Activated T-cell treated with anti-CD3 and anti-CD28 coated beads for 48 hours (primary cell): ENCODE data around the gene EXOC4.
"Not testable (repeated sequence)": the region's sequence is repeated elsewhere in the genome, so short reads cannot be mapped to it uniquely, and the experiment has no call there.

Experiments
- DNase-seq: peaks from one replicate; pipeline ENCODE4 v3.0.0-alpha.2; 2020; ENCODE audit warnings: low read depth

Gene EXOC4

GRCh38 chr7:133883591-133883990 lies 630.7 kb downstream of the EXOC4 start:
- no peak for DNase-seq

- no peak for DNase-seq
These were observed 632.3 kb downstream of the EXOC4 start for GRCh38 chr7:133885213-133885612.

- DNase-seq, result no peak
These were observed 633.2 kb downstream of the EXOC4 start for GRCh38 chr7:133886086-133886485.

- DNase-seq, result no peak
These were observed 633.9 kb downstream of the EXOC4 start for GRCh38 chr7:133886797-133887196.

DNA sequence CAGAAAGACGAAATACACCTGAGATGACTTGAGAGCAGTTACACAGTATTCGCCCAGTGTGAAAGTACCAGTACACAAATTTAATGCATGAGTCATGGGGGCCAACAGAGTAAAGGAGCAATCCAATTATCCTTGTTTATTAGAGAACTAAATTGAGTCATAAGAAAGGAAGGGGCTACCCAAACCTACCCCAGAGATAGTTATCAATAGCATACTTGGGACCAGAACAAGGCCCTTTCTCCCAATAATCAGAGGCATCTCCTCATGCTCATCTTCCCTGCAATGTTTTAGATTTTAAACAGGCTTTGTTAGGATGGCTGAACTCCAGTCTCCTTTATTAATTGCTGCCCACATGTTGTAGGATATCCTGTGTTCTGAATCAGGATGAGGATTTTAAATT lies 634.6 kb downstream of the EXOC4 start:
- no peak for DNase-seq

- DNase-seq, result no peak
These were observed 635.4 kb downstream of the EXOC4 start for GRCh38 chr7:133888061-133888930.

GRCh38 chr7:133904776-133905175 lies 651.9 kb downstream of the EXOC4 start:
- no peak for DNase-seq

- not testable (repeated sequence) for DNase-seq
These were observed 653.7 kb downstream of the EXOC4 start for GRCh38 chr7:133906553-133906952.

- no peak for DNase-seq
These were observed 657.9 kb downstream of the EXOC4 start for GRCh38 chr7:133910761-133911160.

DNA sequence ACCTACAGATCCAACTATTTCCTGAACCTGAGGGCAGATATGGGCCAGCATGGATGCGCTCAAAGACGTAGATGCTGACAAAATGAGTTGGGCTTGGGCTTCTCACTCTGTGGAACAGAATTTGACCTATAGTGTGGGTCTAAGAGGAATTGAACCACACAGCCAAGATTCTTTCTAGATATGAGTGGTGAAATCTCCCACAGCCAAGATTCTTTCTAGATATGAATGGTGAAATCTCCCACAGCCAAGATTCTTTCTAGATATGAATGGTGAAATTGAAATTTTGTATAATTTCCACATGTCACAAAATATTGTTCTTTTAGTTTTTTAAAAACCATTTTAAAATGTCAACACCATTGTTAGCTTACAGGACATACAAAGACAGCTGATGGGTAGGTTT lies 658.8 kb downstream of the EXOC4 start:
- DNase-seq, result no peak

GRCh38 chr7:133912916-133913697 lies 660.2 kb downstream of the EXOC4 start:
- no peak for DNase-seq

GRCh38 chr7:133916621-133917020 lies 663.7 kb downstream of the EXOC4 start:
- DNase-seq, result no peak

DNA sequence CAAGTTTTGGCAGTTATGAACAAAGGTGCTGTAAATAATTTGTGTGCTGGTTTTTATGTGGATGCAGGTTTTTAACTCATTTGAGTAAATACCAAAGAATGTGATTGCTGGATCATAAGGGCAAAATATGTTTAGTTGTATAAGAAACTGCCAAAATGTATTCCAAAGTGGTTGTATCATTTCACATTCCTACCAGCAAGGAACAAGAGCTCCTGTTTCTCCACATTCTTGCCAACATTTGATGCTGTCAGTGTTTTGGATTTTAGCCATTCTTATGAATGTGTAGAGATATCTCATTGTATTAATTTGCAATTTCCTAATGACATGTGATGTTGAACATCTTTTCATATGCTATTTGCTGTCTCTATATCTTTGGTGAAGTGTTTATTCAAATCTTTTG lies 666.9 kb downstream of the EXOC4 start:
- DNase-seq, result no peak

GRCh38 chr7:133921635-133922182 lies 668.8 kb downstream of the EXOC4 start:
- no peak for DNase-seq

DNA sequence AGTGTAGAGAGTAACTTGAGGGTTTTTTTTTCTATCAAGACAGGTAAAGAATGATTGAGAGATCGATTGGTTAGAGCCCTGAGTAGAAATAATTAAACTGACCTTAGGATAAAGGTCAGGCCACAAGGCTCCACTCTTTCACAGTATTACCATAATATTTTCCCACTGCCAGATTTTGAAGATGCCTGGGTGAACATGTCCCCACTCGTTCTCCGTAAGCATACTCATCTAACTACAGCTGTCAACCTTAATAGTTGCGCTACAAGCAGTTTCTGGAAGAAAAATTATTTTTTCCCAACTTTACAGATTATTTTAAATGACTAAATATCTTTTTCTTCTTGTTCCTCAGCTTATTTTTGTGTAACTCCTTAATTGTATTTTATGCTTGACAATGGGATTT lies 671.1 kb downstream of the EXOC4 start:
- DNase-seq, result no peak

- no peak for DNase-seq
These were observed 678.2 kb downstream of the EXOC4 start for GRCh38 chr7:133931053-133931452.

- no peak for DNase-seq
These were observed 679.7 kb downstream of the EXOC4 start for GRCh38 chr7:133932591-133932990.

- no peak for DNase-seq
These were observed 681.5 kb downstream of the EXOC4 start for GRCh38 chr7:133934262-133934976.

- DNase-seq, result no peak
These were observed 682.1 kb downstream of the EXOC4 start for GRCh38 chr7:133934977-133935330.

DNA sequence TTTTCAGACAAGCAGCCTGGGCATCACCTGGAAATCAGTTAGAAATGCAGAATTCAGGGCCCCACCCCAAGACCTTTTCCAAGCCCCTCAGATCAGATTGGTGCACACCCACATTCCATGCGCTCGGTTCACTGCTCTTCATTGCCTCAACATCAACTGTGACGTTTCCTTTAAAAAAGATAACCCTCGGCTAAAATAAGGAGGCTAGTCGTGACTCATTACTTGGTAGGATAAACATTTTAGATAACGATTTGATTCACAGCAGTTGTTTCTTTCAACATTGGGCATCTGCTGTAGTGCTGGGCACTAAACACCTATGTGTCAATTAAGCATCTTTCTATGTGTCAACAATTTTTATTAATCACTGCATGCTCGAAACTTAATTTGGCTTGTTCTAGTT lies 683.2 kb downstream of the EXOC4 start:
- DNase-seq, result no peak

GRCh38 chr7:133937786-133938185 lies 684.9 kb downstream of the EXOC4 start:
- DNase-seq, result no peak

GRCh38 chr7:133940368-133940767 lies 687.5 kb downstream of the EXOC4 start:
- DNase-seq, result no peak
